PC-3 (cell line): ENCODE data around the gene BCKDHB. TPM values are rescaled to one million over a fixed set of nuclear protein-coding genes. Genes with fewer than 3 reads are reported as not detected.

Source experiments
- ATAC-seq: fragments of 200-7000 bp; cut with Tn5 transposase; 2 replicates; pipeline ENCODE4 v1.9.1; 2020; ENCODE audit warnings: mild to moderate bottlenecking, moderate library complexity
- BruUV-seq: library from RNA; stranded (reverse); fragments of 400-500 nt; replicated peaks from 2 replicates; lab custom pipeline; 2021; lab: Mats Ljungman, UMichigan
- CTCF ChIA-PET: fragments of 300-600 bp; sonication (Branson Sonifier 250); formaldehyde crosslinking; loops from one replicate; lab custom pipeline; 2022; ENCODE audit warnings: antibody characterized with exemption; lab: Charles Lee
- POLR2A ChIA-PET: fragments of 300-600 bp; sonication (Branson Sonifier 250); formaldehyde crosslinking; loops from one replicate; lab custom pipeline; 2022; ENCODE audit warnings: antibody characterized with exemption; ENCODE audit not compliant: unreplicated experiment; lab: Charles Lee
- DNase-seq: peaks from one replicate; pipeline ENCODE4 v3.0.0-alpha.2; 2015
- H2AFZ ChIP-seq: fragments of 300-600 bp; sonication (generic); 2 replicates; pipeline ENCODE4 v1.6.0; 2016; ENCODE audit warnings: antibody characterized with exemption, low read length
- H3F3A ChIP-seq: fragments of 300-600 bp; sonication (generic); one replicate; pipeline ENCODE4 v1.6.0; 2017; ENCODE audit warnings: antibody characterized with exemption, low read length, control low read depth, mild to moderate bottlenecking; ENCODE audit not compliant: unreplicated experiment
- H3K27ac ChIP-seq: fragments of 300-600 bp; sonication (generic); 2 replicates; pipeline ENCODE4 v1.5.1; 2016; ENCODE audit warnings: mild to moderate bottlenecking, low read length
- H3K27me3 ChIP-seq: fragments of 300-600 bp; sonication (generic); 2 replicates; pipeline ENCODE4 v1.6.1; 2016; ENCODE audit warnings: low read length, mixed read lengths
- H3K36me3 ChIP-seq: fragments of 300-600 bp; sonication (generic); 2 replicates; pipeline ENCODE4 v1.6.1; 2016; ENCODE audit warnings: low read depth, mixed run types, low read length, mixed read lengths
- H3K4me1 ChIP-seq: fragments of 300-600 bp; sonication (generic); 2 replicates; pipeline ENCODE4 v1.5.1; 2016; ENCODE audit warnings: low read length; ENCODE audit not compliant: insufficient read depth
- H3K4me2 ChIP-seq: fragments of 300-600 bp; sonication (generic); 2 replicates; pipeline ENCODE4 v1.6.0; 2016; ENCODE audit warnings: low read length
- H3K4me3 ChIP-seq: fragments of 300-600 bp; sonication (generic); 2 replicates; pipeline ENCODE4 v1.5.1; 2016; ENCODE audit warnings: mild to moderate bottlenecking, low read length, mixed read lengths
- H3K79me2 ChIP-seq: fragments of 300-600 bp; sonication (generic); 2 replicates; pipeline ENCODE4 v1.6.1; 2017; ENCODE audit warnings: low read length, mixed read lengths
- H3K9ac ChIP-seq: fragments of 300-600 bp; sonication (generic); 2 replicates; pipeline ENCODE4 v1.6.0; 2016; ENCODE audit warnings: mild to moderate bottlenecking, low read length
- H3K9me2 ChIP-seq: fragments of 300-600 bp; sonication (generic); replicated peaks from 2 replicates; pipeline ENCODE4 v1.6.1; 2016; ENCODE audit warnings: mixed run types, low read length, mixed read lengths
- H3K9me3 ChIP-seq: fragments of 300-600 bp; sonication (generic); 2 replicates; pipeline ENCODE4 v1.6.1; 2016; ENCODE audit warnings: low read length, mixed read lengths
- H4K20me1 ChIP-seq: fragments of 300-600 bp; sonication (generic); 2 replicates; pipeline ENCODE4 v1.6.1; 2016; ENCODE audit warnings: low read length, mixed read lengths
- EZH2 ChIP-seq: fragments of 300-600 bp; sonication (generic); IDR thresholded peaks from one replicate; pipeline ENCODE4 v1.6.1; 2017; ENCODE audit warnings: antibody characterized with exemption, mild to moderate bottlenecking, low read length; ENCODE audit not compliant: unreplicated experiment
- EZH2phosphoT487 ChIP-seq: fragments of 300-600 bp; sonication (generic); IDR thresholded peaks from 2 replicates; pipeline ENCODE4 v1.6.1; 2018; ENCODE audit warnings: mild to moderate bottlenecking, antibody characterized with exemption, low read length, borderline replicate concordance
- intact Hi-C: fragments of 100-400 bp; cut with micrococcal nuclease; formaldehyde crosslinking; loops from 2 replicates; pipeline ENCODE4 v1.9.0; 2023
- total RNA-seq: library from RNA; depleted of rRNA; stranded (reverse); fragments of >200 nt; gene quantifications from 2 replicates; pipeline ENCODE4 v1.2.3, GENCODE V29; 2014
- TF ChIP-seq, protein P1 (sequence below): fragments of 300-600 bp; sonication (generic); conservative IDR thresholded peaks from 2 replicates; pipeline ENCODE4 v1.5.1; 2017; ENCODE audit warnings: antibody characterized with exemption, low read depth, mild to moderate bottlenecking, low read length

BCKDHB gene
- total RNA-seq, 1 experiment from 2014 or later: 9.9 TPM

GRCh38 chr6:80366051-80366450 lies 259.6 kb downstream of the BCKDHB start:
- no peaks in the 10 kb centered on the region for H4K20me1 ChIP-seq
- no peaks in the 10 kb centered on the region for H3F3A ChIP-seq
- no peaks in the 10 kb centered on the region for H3K9me3 ChIP-seq
- BruUV-seq: no TSS peak
- H3K9me2 ChIP-seq: no peaks in the 10 kb centered on the region
- ChIA-PET POLR2A (no interaction called here), CTCF (no interaction called here)
- intact Hi-C loops: no loop called here
- DNase-seq: no peak
- H3K9ac ChIP-seq: no peak overlapping the region
- no peak overlapping the region for H3K4me3 ChIP-seq
- H3K4me1 ChIP-seq: no peaks in the 10 kb centered on the region
- no peak overlapping the region for H2AFZ ChIP-seq
- ATAC-seq: no peak
- H3K27me3 ChIP-seq: no peaks in the 10 kb centered on the region
- H3K36me3 ChIP-seq: no peaks in the 10 kb centered on the region
- H3K4me2 ChIP-seq: no peak overlapping the region
- H3K27ac ChIP-seq: no peak overlapping the region
- TF ChIP-seq EZH2 (no peak), EZH2phosphoT487 (no peak)
- TF ChIP-seq, protein P1, sequence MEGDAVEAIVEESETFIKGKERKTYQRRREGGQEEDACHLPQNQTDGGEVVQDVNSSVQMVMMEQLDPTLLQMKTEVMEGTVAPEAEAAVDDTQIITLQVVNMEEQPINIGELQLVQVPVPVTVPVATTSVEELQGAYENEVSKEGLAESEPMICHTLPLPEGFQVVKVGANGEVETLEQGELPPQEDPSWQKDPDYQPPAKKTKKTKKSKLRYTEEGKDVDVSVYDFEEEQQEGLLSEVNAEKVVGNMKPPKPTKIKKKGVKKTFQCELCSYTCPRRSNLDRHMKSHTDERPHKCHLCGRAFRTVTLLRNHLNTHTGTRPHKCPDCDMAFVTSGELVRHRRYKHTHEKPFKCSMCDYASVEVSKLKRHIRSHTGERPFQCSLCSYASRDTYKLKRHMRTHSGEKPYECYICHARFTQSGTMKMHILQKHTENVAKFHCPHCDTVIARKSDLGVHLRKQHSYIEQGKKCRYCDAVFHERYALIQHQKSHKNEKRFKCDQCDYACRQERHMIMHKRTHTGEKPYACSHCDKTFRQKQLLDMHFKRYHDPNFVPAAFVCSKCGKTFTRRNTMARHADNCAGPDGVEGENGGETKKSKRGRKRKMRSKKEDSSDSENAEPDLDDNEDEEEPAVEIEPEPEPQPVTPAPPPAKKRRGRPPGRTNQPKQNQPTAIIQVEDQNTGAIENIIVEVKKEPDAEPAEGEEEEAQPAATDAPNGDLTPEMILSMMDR: no peak
- no peaks in the 10 kb centered on the region for H3K79me2 ChIP-seq

GRCh38 chr6:80366714-80367113 lies 260.2 kb downstream of the BCKDHB start:
- Histone ChIP-seq H3K36me3 (no peaks in the 10 kb centered on the region), H3K79me2 (no peaks in the 10 kb centered on the region), H3K9me2 (no peaks in the 10 kb centered on the region), H3K27ac (no peak overlapping the region), H3K4me3 (no peak overlapping the region), H3F3A (no peaks in the 10 kb centered on the region), H4K20me1 (no peaks in the 10 kb centered on the region), H3K9ac (no peak overlapping the region), H3K4me1 (no peaks in the 10 kb centered on the region), H3K9me3 (no peaks in the 10 kb centered on the region), H3K4me2 (no peak overlapping the region), H2AFZ (no peak overlapping the region), H3K27me3 (no peaks in the 10 kb centered on the region)
- DNase-seq (no peak), ATAC-seq (no peak)
- ChIA-PET POLR2A (no interaction called here), CTCF (no interaction called here)
- intact Hi-C loops: no loop called here
- no TSS peak for BruUV-seq
- no peak for TF ChIP-seq EZH2phosphoT487
- no peak for TF ChIP-seq EZH2
- TF ChIP-seq, protein P1: no peak

DNA sequence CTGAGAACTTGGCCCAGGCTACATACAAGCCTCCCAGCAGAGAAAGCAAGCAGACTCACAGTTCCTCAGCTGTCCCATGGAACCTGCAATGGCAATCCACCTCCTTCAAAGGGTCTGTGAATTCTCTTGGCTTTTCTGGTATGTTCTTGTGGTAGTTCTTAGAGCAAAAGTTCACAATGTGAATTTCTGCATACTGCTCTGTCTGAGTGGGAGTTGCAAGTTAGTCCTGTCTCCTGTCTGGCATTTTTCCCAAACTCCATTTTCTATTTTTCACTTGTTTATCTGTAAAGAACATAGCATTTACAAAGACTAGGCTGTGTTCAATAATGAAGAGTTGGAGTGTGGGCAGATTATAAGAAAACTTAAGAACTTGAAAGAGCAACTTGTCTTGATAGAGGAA lies 269.9 kb downstream of the BCKDHB start:
- Histone ChIP-seq H3K9me2 (no peaks in the 10 kb centered on the region), H2AFZ (no peak overlapping the region), H3K9ac (no peak overlapping the region), H3K9me3 (no peaks in the 10 kb centered on the region), H4K20me1 (no peaks in the 10 kb centered on the region), H3K4me1 (no peaks in the 10 kb centered on the region), H3K36me3 (no peaks in the 10 kb centered on the region), H3F3A (no peaks in the 10 kb centered on the region), H3K4me2 (no peak overlapping the region), H3K79me2 (no peaks in the 10 kb centered on the region), H3K27me3 (no peaks in the 10 kb centered on the region), H3K27ac (no peak overlapping the region), H3K4me3 (no peak overlapping the region)
- TF ChIP-seq EZH2phosphoT487: no peak
- TF ChIP-seq, protein P1: no peak
- TF ChIP-seq EZH2: no peak
- intact Hi-C loops: no loop called here
- ChIA-PET CTCF (no interaction called here), POLR2A (no interaction called here)
- no TSS peak for BruUV-seq
- DNase-seq (no peak), ATAC-seq (no peak)
